Neural progenitor cell (in vitro differentiated cells): Measurements from ENCODE around the gene OPALIN. TPM values are rescaled to one million over a fixed set of nuclear protein-coding genes. Genes with fewer than 3 reads are reported as not detected.

Experiments
- DNase-seq: peaks from one replicate; pipeline ENCODE4 v3.0.0-alpha.2; 2016; ENCODE audit warnings: low spot score
- H2AFZ ChIP-seq: fragments of 200-600 bp; sonication (generic); replicated peaks from 2 replicates; pipeline ENCODE4 v1.6.1; 2016; ENCODE audit warnings: antibody characterized with exemption
- H3F3A ChIP-seq: fragments of 200-600 bp; sonication (generic); 2 replicates; pipeline ENCODE4 v1.6.1; 2016; ENCODE audit warnings: antibody characterized with exemption, low read depth
- H3K27ac ChIP-seq: fragments of 200-600 bp; sonication (generic); 2 replicates; pipeline ENCODE4 v1.5.1; 2016; ENCODE audit warnings: mild to moderate bottlenecking
- H3K27me3 ChIP-seq: fragments of 200-600 bp; sonication (generic); 2 replicates; pipeline ENCODE4 v1.6.1; 2016; ENCODE audit warnings: mild to moderate bottlenecking, moderate library complexity
- H3K36me3 ChIP-seq: fragments of 200-600 bp; sonication (generic); 2 replicates; pipeline ENCODE4 v1.5.1; 2016
- H3K4me1 ChIP-seq: fragments of 200-600 bp; sonication (generic); 2 replicates; pipeline ENCODE4 v1.6.1; 2016; ENCODE audit warnings: mixed run types
- H3K4me2 ChIP-seq: fragments of 200-600 bp; sonication (generic); 2 replicates; pipeline ENCODE4 v1.6.1; 2016
- H3K4me3 ChIP-seq: fragments of 200-600 bp; sonication (generic); 2 replicates; pipeline ENCODE4 v1.5.1; 2016
- H3K79me2 ChIP-seq: fragments of 200-600 bp; sonication (generic); 2 replicates; pipeline ENCODE4 v1.6.1; 2016; ENCODE audit warnings: low read depth
- H3K9ac ChIP-seq: fragments of 200-600 bp; sonication (generic); 2 replicates; pipeline ENCODE4 v1.6.1; 2016
- H3K9me3 ChIP-seq: fragments of 200-600 bp; sonication (generic); 2 replicates; pipeline ENCODE4 v1.5.1; 2016; ENCODE audit warnings: low read depth
- H4K20me1 ChIP-seq: fragments of 200-600 bp; sonication (generic); 2 replicates; pipeline ENCODE4 v1.6.1; 2016; ENCODE audit warnings: low read depth
- H3K27ac Mint-ChIP-seq: 3 replicates; pipeline ENCODE4 v1.8.0; 2021; ENCODE audit warnings: mixed read lengths
- H3K27me3 Mint-ChIP-seq: 2 replicates; pipeline ENCODE4 v1.8.0; 2022; ENCODE audit warnings: low read depth, mild to moderate bottlenecking, inconsistent platforms, moderate library complexity, mixed read lengths; ENCODE audit not compliant: insufficient read depth
- H3K36me3 Mint-ChIP-seq: 3 replicates; pipeline ENCODE4 v1.8.0; 2021; ENCODE audit warnings: mixed read lengths
- H3K4me1 Mint-ChIP-seq: 3 replicates; pipeline ENCODE4 v1.8.0; 2021; ENCODE audit warnings: mixed read lengths
- H3K4me3 Mint-ChIP-seq: 3 replicates; pipeline ENCODE4 v1.8.0; 2021; ENCODE audit warnings: mild to moderate bottlenecking, moderate library complexity, mixed read lengths
- H3K9me3 Mint-ChIP-seq: 3 replicates; pipeline ENCODE4 v1.8.0; 2020; ENCODE audit warnings: mixed read lengths
- CTCF ChIP-seq: fragments of 200-600 bp; sonication (generic); IDR thresholded peaks from 2 replicates; pipeline ENCODE4 v1.5.1; 2017; ENCODE audit warnings: antibody characterized with exemption, mild to moderate bottlenecking
- EZH2 ChIP-seq: fragments of 200-600 bp; sonication (generic); IDR thresholded peaks from 2 replicates; pipeline ENCODE4 v1.6.1; 2017; ENCODE audit warnings: antibody characterized with exemption, mild to moderate bottlenecking, moderate library complexity
- EZH2phosphoT487 ChIP-seq: fragments of 200-600 bp; sonication (generic); IDR thresholded peaks from 2 replicates; pipeline ENCODE4 v1.6.1; 2017; ENCODE audit warnings: antibody characterized with exemption
- total RNA-seq: library from RNA; depleted of rRNA; stranded (reverse); fragments of >200 nt; gene quantifications from 2 replicates; pipeline ENCODE4 v1.2.3, GENCODE V29; 2015; ENCODE audit warnings: low replicate concordance

Gene OPALIN
- total RNA-seq, 1 donor from 2014 or later, result not detected

GRCh38 chr10:96367470-96367869 is 8.7 kb upstream of the OPALIN start:
- no peak for DNase-seq
- Histone ChIP-seq H3F3A (peaks cover 11% of the 10 kb centered on the region), H4K20me1 (no peaks in the 10 kb centered on the region), H3K4me2 (no peak overlapping the region), H3K4me3 (no peak overlapping the region), H3K27ac (no peak overlapping the region), H3K27me3 (no peaks in the 10 kb centered on the region), H3K36me3 (no peaks in the 10 kb centered on the region), H3K9ac (no peak overlapping the region), H3K9me3 (no peaks in the 10 kb centered on the region), H3K79me2 (no peaks in the 10 kb centered on the region), H3K4me1 (peaks cover 12% of the 10 kb centered on the region), H2AFZ (no peak overlapping the region)
- Mint-ChIP-seq H3K9me3 (no peaks in the 10 kb centered on the region), H3K27ac (no peak overlapping the region), H3K27me3 (peaks cover 2% of the 10 kb centered on the region), H3K36me3 (peaks cover 3% of the 10 kb centered on the region), H3K4me1 (peaks cover 6% of the 10 kb centered on the region), H3K4me3 (no peak overlapping the region)
- no peak for TF ChIP-seq CTCF
- TF ChIP-seq EZH2, result no peak
- TF ChIP-seq EZH2phosphoT487, result no peak

- Histone ChIP-seq H4K20me1 (no peaks in the 10 kb centered on the region), H3K9ac (no peak overlapping the region), H3K27me3 (no peaks in the 10 kb centered on the region), H3K27ac (no peak overlapping the region), H3K36me3 (no peaks in the 10 kb centered on the region), H3F3A (peaks cover 11% of the 10 kb centered on the region), H2AFZ (no peak overlapping the region), H3K4me2 (no peak overlapping the region), H3K4me3 (no peak overlapping the region), H3K79me2 (no peaks in the 10 kb centered on the region), H3K4me1 (peaks cover 12% of the 10 kb centered on the region), H3K9me3 (no peaks in the 10 kb centered on the region)
- Mint-ChIP-seq H3K4me3 (no peak overlapping the region), H3K36me3 (peaks cover 3% of the 10 kb centered on the region), H3K27ac (no peak overlapping the region), H3K4me1 (no peaks in the 10 kb centered on the region), H3K27me3 (peaks cover 2% of the 10 kb centered on the region), H3K9me3 (no peaks in the 10 kb centered on the region)
- DNase-seq, result no peak
- TF ChIP-seq EZH2, result no peak
- no peak for TF ChIP-seq EZH2phosphoT487
- TF ChIP-seq CTCF, result no peak
Measured at GRCh38 chr10:96366508-96366907, 7.7 kb upstream of the OPALIN start.

GRCh38 chr10:96365571-96365970 is 6.8 kb upstream of the OPALIN start:
- TF ChIP-seq CTCF (no peak), EZH2phosphoT487 (no peak), EZH2 (no peak)
- H4K20me1 ChIP-seq, result no peaks in the 10 kb centered on the region
- H3K4me3 ChIP-seq, result no peak overlapping the region
- H3F3A ChIP-seq, result peaks cover 11% of the 10 kb centered on the region
- H3K27ac ChIP-seq, result no peak overlapping the region
- no peaks in the 10 kb centered on the region for H3K9me3 ChIP-seq
- H3K4me2 ChIP-seq, result no peak overlapping the region
- Mint-ChIP-seq H3K36me3 (peaks cover 3% of the 10 kb centered on the region), H3K4me1 (no peaks in the 10 kb centered on the region), H3K4me3 (no peak overlapping the region), H3K27ac (no peak overlapping the region), H3K9me3 (no peaks in the 10 kb centered on the region), H3K27me3 (peaks cover 2% of the 10 kb centered on the region)
- H3K4me1 ChIP-seq, result peaks cover 12% of the 10 kb centered on the region
- H3K9ac ChIP-seq, result no peak overlapping the region
- no peaks in the 10 kb centered on the region for H3K27me3 ChIP-seq
- no peak overlapping the region for H2AFZ ChIP-seq
- DNase-seq, result peak; percentile 15
- H3K36me3 ChIP-seq, result no peaks in the 10 kb centered on the region
- no peaks in the 10 kb centered on the region for H3K79me2 ChIP-seq

GRCh38 chr10:96360766-96361165 is 2.0 kb upstream of the OPALIN start:
- H3K9me3 ChIP-seq, result no peaks in the 10 kb centered on the region
- no peak for TF ChIP-seq EZH2phosphoT487
- TF ChIP-seq EZH2, result no peak
- no peak for TF ChIP-seq CTCF
- no peaks in the 10 kb centered on the region for H3K27me3 ChIP-seq
- H3K79me2 ChIP-seq, result no peaks in the 10 kb centered on the region
- Mint-ChIP-seq H3K27ac (no peak overlapping the region), H3K4me1 (no peaks in the 10 kb centered on the region), H3K9me3 (no peaks in the 10 kb centered on the region), H3K36me3 (no peaks in the 10 kb centered on the region), H3K4me3 (no peak overlapping the region), H3K27me3 (peaks cover 2% of the 10 kb centered on the region)
- H3F3A ChIP-seq, result peaks cover 11% of the 10 kb centered on the region
- no peak overlapping the region for H3K9ac ChIP-seq
- H3K4me3 ChIP-seq, result no peak overlapping the region
- H3K4me2 ChIP-seq, result no peak overlapping the region
- no peak for DNase-seq
- no peak overlapping the region for H2AFZ ChIP-seq
- H3K36me3 ChIP-seq, result no peaks in the 10 kb centered on the region
- H3K27ac ChIP-seq, result no peak overlapping the region
- H4K20me1 ChIP-seq, result no peaks in the 10 kb centered on the region
- H3K4me1 ChIP-seq, result peaks cover 11% of the 10 kb centered on the region
